Activated T-cell treated with anti-CD3 and anti-CD28 coated beads, Interleukin-2, amount 50 U/mL, for 48 hours (primary cell): ENCODE data around the gene GPR42.
"Not testable (repeated sequence)": the region's sequence is repeated elsewhere in the genome, so short reads cannot be mapped to it uniquely, and the experiment has no call there.

ENCODE experiments used
- DNase-seq, 2 experiments: peaks; one replicate each; pipeline ENCODE4 v3.0.0-alpha.2; 2020

The GPR42 gene

GRCh38 chr19:35397064-35397463, 26.2 kb downstream of the GPR42 start:
- no peak for DNase-seq

- no peak for DNase-seq
These were observed 27.7 kb downstream of the GPR42 start for GRCh38 chr19:35398570-35398969.

GRCh38 chr19:35399231-35399630, 28.4 kb downstream of the GPR42 start:
- DNase-seq = no peak

GRCh38 chr19:35399948-35400772, 29.3 kb downstream of the GPR42 start:
- no peak for DNase-seq

GRCh38 chr19:35400773-35401100, 29.9 kb downstream of the GPR42 start:
- no peak for DNase-seq

GRCh38 chr19:35401416-35401815, 30.5 kb downstream of the GPR42 start:
- not testable (repeated sequence) for DNase-seq

GRCh38 chr19:35403116-35403760, 32.4 kb downstream of the GPR42 start:
- DNase-seq = peak in 1 of 2 experiments; percentile 31

- peak; percentile 80 to 85 for DNase-seq
These were observed 34.2 kb downstream of the GPR42 start for GRCh38 chr19:35404879-35405622.

GRCh38 chr19:35407619-35408018, 36.8 kb downstream of the GPR42 start:
- no peak for DNase-seq

- DNase-seq = no peak
These were observed 37.7 kb downstream of the GPR42 start for GRCh38 chr19:35408284-35409171.

- no peak for DNase-seq
These were observed 38.3 kb downstream of the GPR42 start for GRCh38 chr19:35409191-35409590.

GRCh38 chr19:35410487-35410886, 39.6 kb downstream of the GPR42 start:
- no peak for DNase-seq

GRCh38 chr19:35414442-35414841, 43.6 kb downstream of the GPR42 start:
- peak in 1 of 2 experiments; percentile 31 for DNase-seq

GRCh38 chr19:35416331-35416730, 45.5 kb downstream of the GPR42 start:
- no peak for DNase-seq

GRCh38 chr19:35417278-35417677, 46.4 kb downstream of the GPR42 start:
- DNase-seq = no peak

GRCh38 chr19:35417713-35418534, 47.1 kb downstream of the GPR42 start:
- no peak for DNase-seq

GRCh38 chr19:35419046-35419445, 48.2 kb downstream of the GPR42 start:
- DNase-seq = no peak

- no peak for DNase-seq
These were observed 48.9 kb downstream of the GPR42 start for GRCh38 chr19:35419805-35420204.

- no peak for DNase-seq
These were observed 50.5 kb downstream of the GPR42 start for GRCh38 chr19:35421362-35421761.
